Transverse colon (tissue), 4 donors: Measurements from ENCODE around the gene AXIN1. TPM values are rescaled to one million over a fixed set of nuclear protein-coding genes. Genes with fewer than 3 reads are reported as not detected.
"Not testable (repeated sequence)": the region's sequence is repeated elsewhere in the genome, so short reads cannot be mapped to it uniquely, and the experiment has no call there.

ENCODE experiments used
- DNase-seq: peaks from one replicate; pipeline ENCODE4 v3.0.0-alpha.2; 2019
- H3K27ac ChIP-seq, 4 donors: fragments of 200-600 bp; sonication (generic); 2 replicates each; pipeline ENCODE4 v1.5.1; 2016 to 2018; ENCODE audit warnings: inconsistent platforms in 4 of 4
- H3K27me3 ChIP-seq: fragments of 200-600 bp; sonication (generic); 2 replicates; pipeline ENCODE4 v1.5.1; 2017; ENCODE audit warnings: inconsistent platforms
- H3K36me3 ChIP-seq, 4 donors: fragments of 200-600 bp; sonication (generic); 2 replicates each; pipeline ENCODE4 v1.5.1; 2017 to 2019; ENCODE audit warnings: inconsistent platforms in 4 of 4
- H3K4me1 ChIP-seq, 4 donors: fragments of 200-600 bp; sonication (generic); 2 replicates each; pipeline ENCODE4 v1.5.1; 2017 to 2020; ENCODE audit warnings: inconsistent platforms in 4 of 4
- H3K4me3 ChIP-seq, 4 donors: fragments of 200-600 bp; sonication (generic); 1 replicate in 1 of 4; 2 replicates in 3 of 4; pipeline versions ENCODE4 v1.5.1 to v1.6.1; 2017 to 2019; ENCODE audit warnings: inconsistent platforms in 4 of 4
- H3K9me3 ChIP-seq, 2 donors: fragments of 200-600 bp; sonication (generic); 2 replicates each; pipeline ENCODE4 v1.5.1; 2017 to 2019; ENCODE audit warnings: inconsistent platforms in 2 of 2
- EP300 ChIP-seq: sonication (generic); formaldehyde crosslinking; IDR thresholded peaks from one replicate; pipeline ENCODE4 v1.6.1; 2017; ENCODE audit warnings: antibody characterized with exemption, low read depth
- POLR2A ChIP-seq: fragments of 450-650 bp; IDR thresholded peaks from one replicate; pipeline ENCODE4 v1.6.1; 2016; ENCODE audit warnings: antibody characterized with exemption, mild to moderate bottlenecking, moderate library complexity
- POLR2AphosphoS5 ChIP-seq, 3 donors: sonication (generic); formaldehyde crosslinking; IDR thresholded peaks; one replicate each; pipeline ENCODE4 v1.6.1; 2016; ENCODE audit warnings: antibody characterized with exemption in 3 of 3
- WGBS, 2 donors: methylation state at CpG; one replicate each; pipeline ENCODE4 v1.1.5; 2018; ENCODE audit warnings: low coverage in 1 of 2; 5-methylcytosine and 5-hydroxymethylcytosine counted together
- in situ Hi-C, 4 donors: fragments of 200-750 bp; cut with MboI; loops; one replicate each; pipeline versions ENCODE4 v1.15.0 to v1.15.1; 2017; ENCODE audit warnings: low sequenced_read_pairs in 3 of 4, low pct_ligation_motif_present in 1 of 4, low pct_unique_long_range_greater_than_20kb in 1 of 4
- intact Hi-C: fragments of 100-400 bp; cut with DNase I; formaldehyde crosslinking; loops from one replicate; pipeline ENCODE4 v1.15.1; 2023; ENCODE audit warnings: low total_unique reads
- total RNA-seq, 4 donors: library from RNA; depleted of rRNA; stranded (reverse); fragments of >200 nt; gene quantifications; one replicate each; pipeline ENCODE4 v1.1.0, GENCODE V29; 2016
- TF ChIP-seq, protein P1 (sequence below), 5 experiments: fragments of 200-600 bp in 3 of 5; fragments of 450-650 bp in 2 of 5; sonication (generic) in 3 of 5; IDR thresholded peaks; 1 replicate in 2 of 5; 2 replicates in 3 of 5; pipeline ENCODE4 v1.5.1; 2016 to 2017; ENCODE audit warnings: antibody characterized with exemption in 5 of 5, inconsistent platforms in 3 of 5, mild to moderate bottlenecking in 2 of 5, moderate library complexity in 1 of 5

The AXIN1 gene
- total RNA-seq, 4 donors from 2014 or later, result 41.4 to 73.7 (median 58.7) TPM

DNA sequence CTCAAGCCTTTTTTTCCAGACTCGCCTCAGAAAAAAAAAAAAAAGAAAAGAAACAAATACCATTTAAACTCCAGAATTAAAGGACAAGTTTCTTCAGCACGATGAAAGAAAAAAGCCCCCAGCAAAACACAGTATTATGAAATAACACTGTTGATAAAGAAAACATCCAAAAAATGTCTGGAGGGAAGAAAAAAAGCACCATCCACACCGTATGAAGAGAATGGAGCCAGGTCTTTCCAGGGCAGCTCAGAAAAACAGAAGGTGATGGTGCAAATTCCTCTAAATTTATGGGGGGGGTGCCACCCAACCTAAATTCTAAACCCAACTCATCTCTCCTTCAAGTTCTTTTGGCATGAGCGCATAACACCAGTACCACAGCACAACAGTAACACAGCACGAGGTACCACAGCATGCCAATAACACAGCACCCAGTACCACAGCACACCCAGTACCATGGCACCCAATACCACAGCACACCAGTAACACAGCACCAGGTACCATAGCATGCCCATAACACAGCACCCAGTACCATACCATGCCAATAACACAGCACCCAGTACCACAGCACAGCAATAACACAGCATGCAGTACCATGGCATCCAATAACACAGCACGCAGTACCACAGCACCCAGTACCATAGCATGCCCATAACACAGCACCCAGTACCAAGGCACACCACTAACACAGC lies 19.0 kb downstream of the AXIN1 start:
- H3K27ac ChIP-seq, result no peak overlapping the region
- 79 to 86% methylated on average over 4 to 6 of the region's 6 CpGs for WGBS, 2 donors
- H3K4me3 ChIP-seq, result no peak overlapping the region
- no peak for TF ChIP-seq POLR2AphosphoS5 (IDR thresholded peaks at IDR 0.05)
- TF ChIP-seq EP300, result no peak
- TF ChIP-seq POLR2A, result no peak
- TF ChIP-seq, protein P1, sequence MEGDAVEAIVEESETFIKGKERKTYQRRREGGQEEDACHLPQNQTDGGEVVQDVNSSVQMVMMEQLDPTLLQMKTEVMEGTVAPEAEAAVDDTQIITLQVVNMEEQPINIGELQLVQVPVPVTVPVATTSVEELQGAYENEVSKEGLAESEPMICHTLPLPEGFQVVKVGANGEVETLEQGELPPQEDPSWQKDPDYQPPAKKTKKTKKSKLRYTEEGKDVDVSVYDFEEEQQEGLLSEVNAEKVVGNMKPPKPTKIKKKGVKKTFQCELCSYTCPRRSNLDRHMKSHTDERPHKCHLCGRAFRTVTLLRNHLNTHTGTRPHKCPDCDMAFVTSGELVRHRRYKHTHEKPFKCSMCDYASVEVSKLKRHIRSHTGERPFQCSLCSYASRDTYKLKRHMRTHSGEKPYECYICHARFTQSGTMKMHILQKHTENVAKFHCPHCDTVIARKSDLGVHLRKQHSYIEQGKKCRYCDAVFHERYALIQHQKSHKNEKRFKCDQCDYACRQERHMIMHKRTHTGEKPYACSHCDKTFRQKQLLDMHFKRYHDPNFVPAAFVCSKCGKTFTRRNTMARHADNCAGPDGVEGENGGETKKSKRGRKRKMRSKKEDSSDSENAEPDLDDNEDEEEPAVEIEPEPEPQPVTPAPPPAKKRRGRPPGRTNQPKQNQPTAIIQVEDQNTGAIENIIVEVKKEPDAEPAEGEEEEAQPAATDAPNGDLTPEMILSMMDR (IDR thresholded peaks at IDR 0.05), result no peak
- H3K36me3 ChIP-seq, result no peaks in the 10 kb centered on the region
- H3K9me3 ChIP-seq, result no peaks in the 10 kb centered on the region
- peaks cover 9 to 40% (median 22%) of the 10 kb centered on the region in 4 donors for H3K4me1 ChIP-seq
- intact Hi-C loops, result no loop called here
- in situ Hi-C loops, result no loop called here
- no peak for DNase-seq
- no peaks in the 10 kb centered on the region for H3K27me3 ChIP-seq

DNA sequence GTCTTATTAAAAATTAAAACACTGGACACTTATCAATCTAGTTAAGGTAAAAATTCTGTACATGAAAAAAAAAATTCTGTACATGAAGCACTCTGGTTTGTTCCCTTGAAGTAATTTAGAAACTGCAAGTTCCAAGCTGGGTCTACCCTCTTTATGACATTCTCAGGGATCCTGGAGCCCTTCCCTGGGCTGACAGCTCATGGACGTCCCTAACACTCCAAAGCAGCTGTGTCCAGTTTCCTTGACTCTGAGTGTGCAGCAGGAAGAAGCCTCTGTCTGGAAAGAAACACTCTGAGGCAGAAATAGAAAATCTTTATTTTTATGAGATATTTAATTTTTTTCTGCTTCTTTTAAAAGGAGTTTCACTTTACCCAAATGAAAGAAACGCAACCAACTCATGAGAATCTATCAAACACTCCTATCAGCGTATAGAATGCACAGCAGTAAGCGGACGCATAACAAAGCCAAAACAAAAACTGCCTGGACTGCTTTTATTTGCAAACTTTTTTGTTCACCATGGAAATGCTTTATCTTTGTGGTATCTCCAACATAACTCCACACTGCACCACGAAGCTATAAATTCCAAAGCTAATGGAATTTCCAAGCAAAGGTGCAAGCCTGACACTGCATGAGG lies 21.2 kb downstream of the AXIN1 start:
- intact Hi-C loops, result not testable (repeated sequence)

DNA sequence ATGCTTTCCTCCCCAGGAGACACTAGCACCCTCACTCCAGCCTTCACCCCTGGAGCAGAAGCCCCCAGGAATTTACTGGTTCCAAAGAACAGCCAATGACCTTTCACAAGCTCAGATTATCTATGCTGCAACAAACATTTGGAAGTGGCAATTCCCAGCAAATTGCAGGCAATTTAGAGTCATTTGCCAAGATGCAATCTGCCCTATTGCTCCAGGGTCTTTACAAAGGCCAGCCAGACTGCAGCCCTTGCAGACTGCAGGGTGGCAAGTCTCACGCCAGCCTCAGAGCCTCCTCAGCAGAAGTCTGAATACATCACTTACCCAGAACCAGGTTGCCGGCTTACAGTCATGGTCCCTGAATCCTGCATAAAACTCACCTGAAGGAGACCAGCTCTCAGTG lies 21.8 kb downstream of the AXIN1 start:
- 62% methylated on average over 2 of the region's 2 CpGs; no CpG with 5 or more reads in 1 of the 2 donors for WGBS, 2 donors
- H3K4me1 ChIP-seq, result peaks cover 19 to 61% (median 43%) of the 10 kb centered on the region in 4 donors

More for the DNA sequence above, 21.2 kb downstream of the AXIN1 start:
- H3K9me3 ChIP-seq, DNase-seq, H3K36me3 ChIP-seq, H3K4me3 ChIP-seq, in situ Hi-C loops, H3K27me3 ChIP-seq: not testable (repeated sequence)
- WGBS, 2 donors, result 63 to 70% methylated on average over 2 to 6 of the region's 6 CpGs
- Histone ChIP-seq H3K4me1 (peaks cover 16 to 61% (median 38%) of the 10 kb centered on the region in 4 donors), H3K27ac (peak overlapping the region; percentile 10 to 62 (median 44))

DNA sequence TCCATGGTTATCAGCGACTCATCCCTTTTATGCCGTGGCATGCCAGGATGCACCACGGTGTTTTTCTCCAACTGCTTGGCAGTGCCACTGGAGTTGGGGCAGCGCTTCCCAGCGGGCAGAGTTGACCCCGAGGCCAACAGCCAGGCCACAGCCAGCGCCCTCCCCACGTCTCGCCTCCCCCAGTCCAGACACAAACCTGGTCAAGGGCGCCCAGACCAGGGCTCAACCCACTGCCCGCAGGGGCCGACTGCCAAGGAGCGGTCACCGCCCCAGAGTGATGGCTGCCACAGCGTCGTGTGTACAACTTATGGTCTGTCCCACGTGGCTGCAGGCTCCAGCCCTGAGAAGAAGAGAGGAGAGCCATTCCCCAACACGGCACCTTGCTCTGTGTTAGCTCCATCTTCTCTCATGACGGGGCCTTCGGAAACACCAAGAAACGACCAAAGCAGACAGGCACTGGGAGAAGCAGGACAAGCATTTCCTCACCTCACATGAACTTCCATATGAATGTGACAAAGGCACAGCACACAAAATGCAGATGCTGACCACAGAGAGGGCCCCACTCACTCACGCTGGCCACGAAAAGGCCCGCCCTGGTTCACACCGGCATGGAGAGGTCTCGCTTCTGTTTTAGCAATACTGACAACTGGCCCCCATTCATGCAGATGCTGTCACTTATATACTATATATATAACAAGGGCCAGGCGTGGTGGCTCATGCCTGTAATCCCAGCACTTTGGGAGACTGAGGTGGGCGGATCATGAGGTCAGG lies 27.0 kb downstream of the AXIN1 start:
- H3K27me3 ChIP-seq, result no peaks in the 10 kb centered on the region
- H3K9me3 ChIP-seq, result no peaks in the 10 kb centered on the region
- no peaks in the 10 kb centered on the region for H3K36me3 ChIP-seq
- in situ Hi-C loops, result no loop called here
- intact Hi-C loops, result no loop called here
- TF ChIP-seq POLR2A (no peak), EP300 (no peak), POLR2AphosphoS5 (IDR thresholded peaks at IDR 0.05) (no peak)
- TF ChIP-seq, protein P1 (IDR thresholded peaks at IDR 0.05), result no peak
- DNase-seq, result no peak
- H3K4me1 ChIP-seq, result peaks cover 20 to 57% (median 39%) of the 10 kb centered on the region in 4 donors
- peak overlapping the region; percentile 85 to 95 (median 91) for H3K27ac ChIP-seq
- H3K4me3 ChIP-seq, result peak overlapping the region in 2 of 4 donors; percentile 12 to 24
- WGBS, 2 donors, result 78 to 86% methylated on average over 5 to 28 of the region's 28 CpGs

More for the DNA sequence above, 21.8 kb downstream of the AXIN1 start:
- Histone ChIP-seq H3K27ac (peak overlapping the region; percentile 10 to 62 (median 44)), H3K9me3 (no peaks in the 10 kb centered on the region), H3K27me3 (no peaks in the 10 kb centered on the region), H3K4me3 (no peak overlapping the region), H3K36me3 (no peaks in the 10 kb centered on the region)
- no peak for TF ChIP-seq POLR2AphosphoS5 (IDR thresholded peaks at IDR 0.05)
- TF ChIP-seq POLR2A, result no peak
- TF ChIP-seq, protein P1 (IDR thresholded peaks at IDR 0.05), result no peak
- TF ChIP-seq EP300, result no peak
- intact Hi-C loops (no loop called here), in situ Hi-C loops (no loop called here)
- no peak for DNase-seq
